ENCODE data around the gene ELOA. TPM values are rescaled to one million over a fixed set of nuclear protein-coding genes. Genes with fewer than 3 reads are reported as not detected.

The ELOA gene
- total and polyA plus RNA-seq, 2 of the 13 experiments (the other 11 are each of a cell fraction or from before 2014, with no cell fraction given), result 14.2 to 28.5 TPM

- 0 out of 2 replicates have a peak, but pooled peaks have one; percentile 34 for TF ChIP-seq FOXP4 (CRISPR knock-in tag; IDR thresholded peaks at IDR 0.05)
- TF ChIP-seq ZUFSP (CRISPR knock-in tag; IDR thresholded peaks at IDR 0.05; ENCODE audit: borderline replicate concordance), result no peak
- 0 out of 2 replicates have a peak, but pooled peaks have one; percentile 23 for TF ChIP-seq POGK (CRISPR knock-in tag; conservative IDR thresholded peaks at IDR 0.05)
- peak; percentile 92 for TF ChIP-seq ATF7 (IDR thresholded peaks at IDR 0.05)
- TF ChIP-seq ATF7 (CRISPR knock-in tag; IDR thresholded peaks at IDR 0.05), result peak; percentile 91
- no peak for TF ChIP-seq PLSCR1 (CRISPR knock-in tag; IDR thresholded peaks at IDR 0.05; ENCODE audit: borderline replicate concordance)
- TF ChIP-seq DMAP1 (CRISPR knock-in tag; IDR thresholded peaks at IDR 0.05), result peak; percentile 44; the same call in 1 of the 2 replicates
- TF ChIP-seq MAZ (IDR thresholded peaks at IDR 0.05; ENCODE audit: borderline replicate concordance, low read depth, low read length), result 0 out of 2 replicates have a peak, but pooled peaks have one; percentile 35
- no peak for TF ChIP-seq MAZ (CRISPR knock-in tag; IDR thresholded peaks at IDR 0.05; ENCODE audit: low read depth)
- no peak for TF ChIP-seq ZNF160 (CRISPR knock-in tag; IDR thresholded peaks at IDR 0.05)
- TF ChIP-seq ZNF335 (CRISPR knock-in tag; IDR thresholded peaks at IDR 0.05), result no peak
- no peak for TF ChIP-seq ZNF382 (CRISPR knock-in tag; IDR thresholded peaks at IDR 0.05; ENCODE audit: borderline replicate concordance)
- no peak for TF ChIP-seq TEAD2 (CRISPR knock-in tag; IDR thresholded peaks at IDR 0.05)
- no peak; the same call in 1 of the 2 replicates for TF ChIP-seq NFKB2 (CRISPR knock-in tag; IDR thresholded peaks at IDR 0.05; ENCODE audit: borderline replicate concordance)
- no peak for TF ChIP-seq PTBP1 (IDR thresholded peaks at IDR 0.05; ENCODE audit: low read depth, low read length, poor library complexity, severe bottlenecking)
- TF ChIP-seq STAT6 (CRISPR knock-in tag; IDR thresholded peaks at IDR 0.05; ENCODE audit: borderline replicate concordance), result no peak
- TF ChIP-seq ZNF761 (CRISPR knock-in tag; conservative IDR thresholded peaks at IDR 0.05), result no peak
- TF ChIP-seq ZXDC (CRISPR knock-in tag; IDR thresholded peaks at IDR 0.05), result no peak; the same call in 1 of the 2 replicates
Observed at GRCh38 chr1:23809751-23810171, 66.5 kb downstream of the ELOA start (continued).
